Esophagus (tissue), 2 donors: Measurements from ENCODE around the gene TBC1D22B. TPM values are rescaled to one million over a fixed set of nuclear protein-coding genes. Genes with fewer than 3 reads are reported as not detected.
A peak's percentile ranks its signal among the peaks of the same experiment; 100 is the strongest.

Experiments used
- H3K27ac ChIP-seq, 2 donors: one replicate each; pipeline ENCODE4 v1.5.1; 2013; ENCODE audit warnings: low read depth in 2 of 2, mild to moderate bottlenecking in 2 of 2, inconsistent platforms in 1 of 2, low read length in 1 of 2, moderate library complexity in 1 of 2
- H3K27me3 ChIP-seq, 2 donors: one replicate each; pipeline ENCODE4 v1.6.1; 2013; ENCODE audit warnings: low read length in 2 of 2, control low read depth in 1 of 2, mild to moderate bottlenecking in 1 of 2; ENCODE audit not compliant: insufficient read depth in 2 of 2, control insufficient read depth in 1 of 2
- H3K36me3 ChIP-seq, 2 donors: one replicate each; pipeline ENCODE4 v1.6.1; 2013; ENCODE audit warnings: low read length in 1 of 2; ENCODE audit not compliant: control insufficient read depth in 2 of 2, insufficient read depth in 2 of 2
- H3K4me1 ChIP-seq, 2 donors: one replicate each; pipeline ENCODE4 v1.6.1; 2013; ENCODE audit warnings: low read length in 1 of 2; ENCODE audit not compliant: control insufficient read depth in 2 of 2, insufficient read depth in 2 of 2
- H3K4me3 ChIP-seq, 2 donors: one replicate each; pipeline ENCODE4 v1.5.1; 2013; ENCODE audit warnings: low read length in 2 of 2, mild to moderate bottlenecking in 2 of 2, low read depth in 1 of 2, moderate library complexity in 1 of 2
- H3K9me3 ChIP-seq, 2 donors: one replicate each; pipeline ENCODE4 v1.6.1; 2013; ENCODE audit warnings: mild to moderate bottlenecking in 2 of 2, low read depth in 1 of 2, low read length in 1 of 2, moderate library complexity in 1 of 2; ENCODE audit not compliant: control insufficient read depth in 2 of 2, insufficient read depth in 1 of 2
- WGBS, 2 donors: extraction: QIAGEN DNeasy Blood & Tissue Kit; methylation state at CpG; one replicate each; pipeline ENCODE4 v1.1.7; 2013; 5-methylcytosine and 5-hydroxymethylcytosine counted together
- polyA plus RNA-seq, 2 donors: library from polyadenylated mRNA; stranded (reverse); fragments of 200-250 nt; gene quantifications; one replicate each; pipeline ENCODE4 v1.2.3, GENCODE V29; 2013
- donor health status: healthy with polysubstance abuse.
- donor health status: Bipolar disorder and iron deficiency.

Gene TBC1D22B
- polyA plus RNA-seq, 2 donors, result 6.9 to 9.1 TPM

DNA sequence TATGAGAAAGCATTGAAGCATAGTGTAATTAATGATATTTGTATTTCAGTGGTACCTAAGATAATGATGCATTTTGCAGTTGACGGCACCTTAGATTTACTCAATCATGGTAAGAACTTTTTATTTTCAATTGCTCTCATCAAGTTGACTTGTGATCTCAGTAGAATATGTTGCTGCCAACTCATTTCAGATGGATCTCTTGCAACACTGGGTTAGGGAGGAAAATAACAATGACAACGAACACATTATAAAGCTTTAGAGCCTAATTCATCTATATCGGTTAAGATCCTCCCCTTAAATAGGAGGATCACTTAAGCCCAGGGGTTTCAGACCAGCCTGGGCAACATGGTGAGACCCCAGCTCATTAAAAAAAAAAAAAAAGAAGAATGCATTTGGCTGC lies 18.0 kb upstream of the TBC1D22B start:
- H3K27ac ChIP-seq, result peak overlapping the region; percentile 59 to 85
- WGBS, 2 donors, result 81 to 86% methylated on average over 3 of the region's 3 CpGs
- peaks cover 0 to 4% of the 10 kb centered on the region in 2 donors for H3K4me1 ChIP-seq
- H3K36me3 ChIP-seq, result no peaks in the 10 kb centered on the region
- no peaks in the 10 kb centered on the region for H3K9me3 ChIP-seq
- H3K27me3 ChIP-seq, result no peaks in the 10 kb centered on the region
- H3K4me3 ChIP-seq, result no peak overlapping the region

DNA sequence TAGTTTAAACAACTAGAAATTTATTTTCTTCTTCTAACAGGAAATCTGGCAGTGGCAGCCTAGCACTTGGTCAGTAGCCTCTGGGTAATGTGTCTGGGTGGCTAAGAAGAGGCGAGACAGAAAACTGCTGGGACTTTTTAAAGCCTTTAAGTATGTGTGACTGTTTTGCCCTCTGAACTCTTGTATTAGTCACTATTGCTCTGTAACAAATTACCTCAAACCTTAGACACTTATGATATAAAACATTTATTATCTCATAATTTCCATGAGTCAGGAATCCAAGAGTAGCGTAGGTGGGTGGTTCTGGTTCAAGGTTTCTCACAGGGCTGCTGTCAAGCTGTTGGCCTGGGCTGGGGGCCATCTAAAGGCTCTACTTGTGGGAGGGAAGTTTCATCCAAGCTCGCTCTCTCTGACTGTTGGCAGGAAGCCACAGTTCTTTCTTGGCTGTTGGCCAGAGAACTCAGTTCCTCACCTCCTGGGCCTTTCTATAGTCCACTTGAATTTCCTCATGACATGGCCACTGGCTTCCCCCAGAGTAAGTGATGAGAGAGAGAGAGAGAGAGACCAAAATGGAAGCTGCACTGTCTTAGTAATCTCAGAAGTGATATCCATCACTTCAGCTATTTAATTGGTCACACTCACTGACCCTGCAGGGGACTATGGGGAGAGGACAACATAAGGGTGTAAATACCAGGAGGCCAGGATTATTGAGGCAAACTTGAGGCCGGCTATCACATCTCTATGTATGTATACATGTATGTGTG lies 17.4 kb upstream of the TBC1D22B start:
- H3K27ac ChIP-seq, result peak overlapping the region; percentile 79 to 85
- no peak overlapping the region for H3K4me3 ChIP-seq
- WGBS, 2 donors, result 25 to 31% methylated on average over 4 of the region's 4 CpGs
- H3K36me3 ChIP-seq, result no peaks in the 10 kb centered on the region
- H3K4me1 ChIP-seq, result peaks cover 0 to 5% of the 10 kb centered on the region in 2 donors
- no peaks in the 10 kb centered on the region for H3K9me3 ChIP-seq
- no peaks in the 10 kb centered on the region for H3K27me3 ChIP-seq

DNA sequence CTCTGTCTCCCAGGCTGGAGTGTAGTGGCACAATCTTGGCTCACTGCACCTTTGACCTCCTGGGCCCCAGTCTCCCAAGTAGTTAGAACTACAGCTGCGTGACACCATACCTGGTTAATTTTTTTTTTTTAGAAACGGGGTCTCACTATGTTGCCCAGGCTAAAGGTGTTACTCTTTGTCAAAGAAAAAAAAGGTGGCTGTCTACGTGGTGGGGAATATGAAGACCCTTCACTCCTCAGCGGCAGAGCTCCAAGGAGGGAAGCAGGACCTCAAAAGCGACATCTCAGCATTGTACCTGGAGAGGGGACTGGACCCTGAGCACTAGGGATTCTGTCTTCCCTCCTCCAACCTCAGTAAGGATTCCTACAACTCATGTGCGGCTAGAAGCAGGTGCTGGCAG lies 16.4 kb upstream of the TBC1D22B start:
- Histone ChIP-seq H3K36me3 (no peaks in the 10 kb centered on the region), H3K4me3 (no peak overlapping the region), H3K27me3 (no peaks in the 10 kb centered on the region), H3K27ac (no peak overlapping the region), H3K9me3 (no peaks in the 10 kb centered on the region), H3K4me1 (peaks cover 0 to 7% of the 10 kb centered on the region in 2 donors)
- WGBS, 2 donors, result 96 to 97% methylated on average over 6 of the region's 6 CpGs

DNA sequence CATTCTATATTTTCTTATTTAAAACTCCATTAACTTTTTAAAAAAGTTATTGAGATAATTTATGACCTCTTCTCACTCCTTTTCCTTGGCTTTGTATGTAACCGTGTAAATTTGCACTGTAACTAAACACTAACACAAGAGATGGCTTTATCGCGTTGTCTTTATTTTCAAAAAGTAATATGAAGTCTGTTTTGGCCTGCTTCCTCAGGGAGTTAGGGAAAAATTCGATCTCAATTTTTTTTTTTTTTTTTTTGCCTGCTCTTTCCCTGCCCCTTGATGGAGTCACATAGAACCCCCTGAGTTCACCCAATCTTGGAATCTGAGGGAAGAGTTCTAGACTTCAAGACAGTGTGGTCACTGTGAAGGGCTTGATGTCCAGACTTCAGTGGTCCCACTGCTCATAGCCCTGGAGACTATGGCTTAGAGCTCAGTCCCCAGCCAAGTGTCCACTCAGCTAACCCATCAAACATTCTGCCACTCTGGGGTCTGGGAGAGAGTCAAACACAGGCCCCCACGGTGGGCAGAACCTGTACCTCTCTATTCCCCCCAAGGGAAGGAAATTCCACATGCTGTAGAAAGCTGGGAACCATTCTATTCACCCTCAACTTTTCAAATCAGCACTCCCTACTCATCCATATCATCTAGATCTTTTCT lies 15.7 kb upstream of the TBC1D22B start:
- no peaks in the 10 kb centered on the region for H3K9me3 ChIP-seq
- H3K27ac ChIP-seq, result peak overlapping the region; percentile 78 to 81
- H3K4me1 ChIP-seq, result peaks cover 0 to 7% of the 10 kb centered on the region in 2 donors
- no peaks in the 10 kb centered on the region for H3K27me3 ChIP-seq
- no peak overlapping the region for H3K4me3 ChIP-seq
- H3K36me3 ChIP-seq, result no peaks in the 10 kb centered on the region
- 76 to 80% methylated on average over 5 of the region's 5 CpGs for WGBS, 2 donors

DNA sequence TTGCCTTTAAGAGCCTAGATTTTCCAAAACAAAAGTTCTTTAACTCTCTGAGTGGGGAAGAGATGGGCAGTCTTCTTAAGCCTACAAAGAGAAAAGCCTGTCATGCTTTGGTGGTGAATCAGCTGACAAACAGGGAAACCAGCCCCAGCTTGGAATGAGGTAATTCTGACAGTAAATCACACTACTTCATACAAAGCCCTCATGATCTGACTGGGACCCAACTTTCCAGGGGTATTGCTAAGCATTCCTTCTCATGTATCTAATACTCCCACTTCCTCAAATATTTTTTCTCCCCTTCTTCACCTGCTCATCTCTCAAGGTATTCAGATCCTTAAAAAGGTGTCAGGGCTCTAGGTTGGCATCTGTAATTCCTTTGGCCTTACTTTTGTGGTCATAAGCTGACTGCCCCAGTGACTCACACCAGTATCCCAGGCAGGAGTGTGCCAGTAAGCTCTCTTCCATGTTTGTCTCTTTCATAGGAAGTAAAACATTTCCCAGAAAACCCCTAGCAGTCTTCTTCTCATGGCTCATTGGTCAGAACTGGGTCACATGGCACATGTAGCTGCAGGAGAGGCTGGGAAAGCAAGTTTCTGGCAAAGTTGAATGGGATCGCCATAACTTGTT lies 15.0 kb upstream of the TBC1D22B start:
- peaks cover 0 to 7% of the 10 kb centered on the region in 2 donors for H3K4me1 ChIP-seq
- H3K9me3 ChIP-seq, result no peaks in the 10 kb centered on the region
- no peaks in the 10 kb centered on the region for H3K27me3 ChIP-seq
- H3K27ac ChIP-seq, result peak overlapping the region; percentile 78 to 84
- no peaks in the 10 kb centered on the region for H3K36me3 ChIP-seq
- 84 to 92% methylated on average over 1 of the region's 1 CpG for WGBS, 2 donors
- H3K4me3 ChIP-seq, result no peak overlapping the region

DNA sequence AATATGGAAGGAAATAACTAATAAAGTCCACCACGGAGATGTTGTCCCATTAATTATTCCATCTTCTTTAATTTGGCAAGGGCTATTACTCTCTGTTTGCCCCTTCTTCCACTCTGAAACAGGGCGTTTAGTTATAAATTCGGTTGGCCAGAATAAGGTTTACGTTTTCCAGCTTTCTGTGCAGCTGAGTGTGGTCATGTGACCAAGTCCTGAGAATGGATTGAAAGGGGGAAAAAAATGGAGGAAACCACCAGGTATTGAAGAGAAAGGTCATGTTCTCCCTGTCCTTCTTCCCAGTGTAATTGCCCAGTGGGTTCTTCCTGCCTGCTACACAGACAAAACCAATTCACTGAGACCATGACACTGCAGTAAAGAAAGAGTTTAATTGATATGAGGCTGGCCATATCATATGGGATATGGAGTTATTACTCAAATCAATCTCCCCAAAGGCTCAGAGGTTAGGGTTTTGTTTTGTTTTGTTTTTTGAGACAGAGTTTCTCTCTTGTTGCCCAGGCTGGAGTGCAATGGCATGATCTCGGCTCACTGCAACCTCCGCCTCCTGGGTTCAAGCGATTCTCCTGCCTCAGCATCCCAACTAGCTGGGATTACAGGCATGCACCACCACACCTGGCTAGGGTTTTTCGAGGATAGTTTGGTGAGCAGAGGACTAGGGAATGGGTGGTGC lies 14.3 kb upstream of the TBC1D22B start:
- Histone ChIP-seq H3K4me3 (no peak overlapping the region), H3K36me3 (no peaks in the 10 kb centered on the region), H3K27me3 (no peaks in the 10 kb centered on the region), H3K9me3 (no peaks in the 10 kb centered on the region), H3K27ac (peak overlapping the region; percentile 28 to 84), H3K4me1 (peaks cover 0 to 7% of the 10 kb centered on the region in 2 donors)
- WGBS, 2 donors, result 84 to 88% methylated on average over 8 of the region's 8 CpGs

DNA sequence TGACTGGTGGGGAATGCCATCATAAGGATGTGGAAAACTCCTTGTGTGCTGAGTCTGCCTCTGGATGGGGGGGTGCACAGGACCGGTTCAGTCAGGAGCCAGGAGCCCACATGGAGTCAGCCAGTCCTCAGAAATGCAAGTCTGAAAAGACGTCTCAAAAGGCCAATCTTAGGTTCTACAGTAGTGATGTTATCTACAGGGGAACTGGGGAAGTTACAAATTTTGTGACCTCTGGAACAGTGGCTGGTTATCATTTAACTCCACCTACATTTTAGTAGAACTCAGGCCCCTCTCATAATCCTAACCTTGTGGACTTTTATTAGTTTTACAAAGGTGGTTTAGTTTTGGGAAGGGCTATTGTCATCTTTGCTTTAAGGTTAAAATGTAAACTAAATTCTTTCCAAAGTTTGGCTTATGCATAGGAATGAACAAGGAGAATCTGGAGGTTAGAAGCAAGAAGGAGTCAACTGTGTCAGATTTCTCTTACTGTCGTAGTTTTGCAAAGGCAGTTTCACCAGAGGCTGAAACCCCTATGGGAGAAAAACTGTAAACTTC lies 13.7 kb upstream of the TBC1D22B start:
- Histone ChIP-seq H3K9me3 (no peaks in the 10 kb centered on the region), H3K27ac (peak overlapping the region; percentile 58 to 77), H3K27me3 (no peaks in the 10 kb centered on the region), H3K4me1 (peaks cover 0 to 7% of the 10 kb centered on the region in 2 donors), H3K4me3 (no peak overlapping the region), H3K36me3 (no peaks in the 10 kb centered on the region)
- 63 to 70% methylated on average over 3 of the region's 3 CpGs for WGBS, 2 donors

DNA sequence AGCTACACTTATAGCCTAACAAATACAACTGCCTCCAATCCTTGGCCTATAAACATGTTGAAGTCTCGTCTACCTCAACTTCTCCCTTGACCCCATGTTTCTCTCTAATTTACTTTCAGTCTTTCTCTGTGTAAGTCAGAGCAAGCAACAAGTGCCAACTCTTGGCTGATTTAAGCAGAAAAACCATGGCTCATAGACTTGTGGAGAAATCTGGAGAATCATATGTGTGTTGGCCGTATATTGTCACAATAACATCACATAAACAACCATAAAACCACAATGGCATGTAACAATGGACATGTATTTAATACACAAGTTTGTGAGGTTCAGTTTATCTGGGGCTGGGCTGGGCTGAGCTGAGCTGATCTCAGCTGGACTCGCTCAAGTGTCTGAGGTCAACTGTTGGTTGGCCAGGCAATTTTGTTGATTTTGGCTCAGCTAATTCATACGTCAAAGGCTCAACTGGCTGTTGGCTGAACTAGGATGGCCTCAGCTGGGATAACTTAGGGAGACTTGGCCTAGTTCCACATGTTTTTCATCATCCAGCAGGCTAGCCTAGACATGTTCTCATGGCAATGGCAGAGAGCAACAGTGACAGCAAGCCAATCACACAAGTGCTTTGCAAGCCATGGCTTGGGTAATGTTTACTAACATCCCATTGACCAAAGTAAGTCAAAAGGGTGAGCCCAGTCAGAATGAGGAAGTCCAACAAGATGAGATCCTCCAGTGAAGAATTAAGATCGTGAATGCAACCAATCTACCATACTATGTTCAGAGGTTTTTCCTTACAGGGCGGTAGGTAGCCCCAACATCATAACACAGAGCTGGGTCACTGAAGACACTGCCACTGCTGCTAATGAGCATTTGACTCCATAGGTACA lies 12.9 kb upstream of the TBC1D22B start:
- 39 to 41% methylated on average over 6 of the region's 6 CpGs for WGBS, 2 donors
- peaks cover 0 to 7% of the 10 kb centered on the region in 2 donors for H3K4me1 ChIP-seq
- H3K27ac ChIP-seq, result peak overlapping the region; percentile 83 to 96
- H3K4me3 ChIP-seq, result no peak overlapping the region
- no peaks in the 10 kb centered on the region for H3K27me3 ChIP-seq
- H3K9me3 ChIP-seq, result no peaks in the 10 kb centered on the region
- H3K36me3 ChIP-seq, result no peaks in the 10 kb centered on the region
